ENCODE data around the gene NDP.

Gene NDP

GRCh38 chrX:43974100-43974475 is 898 bp upstream of the NDP start:
- TF ChIP-seq CTCF (conservative IDR thresholded peaks at IDR 0.05; ENCODE audit: low read depth, low read length) = no peak
- H3K4me3 ChIP-seq (IDR thresholded peaks at IDR 0.05; ENCODE audit: insufficient read depth, low read depth, low read length) = no peak overlapping the region
- no peaks in the 10 kb centered on the region for H4K20me1 ChIP-seq (ENCODE audit: insufficient read depth)
- no peak overlapping the region for H3K27ac ChIP-seq
- no peaks in the 10 kb centered on the region for H3K79me2 ChIP-seq (ENCODE audit: insufficient read depth, low read depth)
- H3K27me3 ChIP-seq (ENCODE audit: insufficient read depth, low read depth) = no peaks in the 10 kb centered on the region
- H2AFZ ChIP-seq (ENCODE audit: low read depth) = no peak overlapping the region
- H3K4me1 ChIP-seq (ENCODE audit: low read depth, poor library complexity, severe bottlenecking) = no peaks in the 10 kb centered on the region
- H3K36me3 ChIP-seq (ENCODE audit: insufficient read depth) = no peaks in the 10 kb centered on the region
- H3K9ac ChIP-seq = no peak overlapping the region
- no peak overlapping the region for H3K4me2 ChIP-seq

- Histone ChIP-seq H2AFZ (ENCODE audit: low read depth) (no peak overlapping the region), H3K4me1 (ENCODE audit: low read depth, poor library complexity, severe bottlenecking) (no peaks in the 10 kb centered on the region), H3K9ac (no peak overlapping the region), H3K4me3 (IDR thresholded peaks at IDR 0.05; ENCODE audit: insufficient read depth, low read depth, low read length) (no peak overlapping the region), H3K4me2 (no peak overlapping the region), H3K27ac (no peak overlapping the region), H3K27me3 (ENCODE audit: insufficient read depth, low read depth) (no peaks in the 10 kb centered on the region), H4K20me1 (ENCODE audit: insufficient read depth) (no peaks in the 10 kb centered on the region), H3K36me3 (ENCODE audit: insufficient read depth) (no peaks in the 10 kb centered on the region), H3K79me2 (ENCODE audit: insufficient read depth, low read depth) (no peaks in the 10 kb centered on the region)
- TF ChIP-seq CTCF (conservative IDR thresholded peaks at IDR 0.05; ENCODE audit: low read depth, low read length) = no peak
These were observed 926 bp downstream of the NDP start for GRCh38 chrX:43971966-43972961.

GRCh38 chrX:43970528-43970927 is 2.7 kb downstream of the NDP start:
- no peak for TF ChIP-seq CTCF (conservative IDR thresholded peaks at IDR 0.05; ENCODE audit: low read depth, low read length)
- Histone ChIP-seq H3K9ac (no peak overlapping the region), H3K4me1 (ENCODE audit: low read depth, poor library complexity, severe bottlenecking) (no peaks in the 10 kb centered on the region), H3K4me3 (IDR thresholded peaks at IDR 0.05; ENCODE audit: insufficient read depth, low read depth, low read length) (no peak overlapping the region), H3K79me2 (ENCODE audit: insufficient read depth, low read depth) (no peaks in the 10 kb centered on the region), H3K27me3 (ENCODE audit: insufficient read depth, low read depth) (no peaks in the 10 kb centered on the region), H2AFZ (ENCODE audit: low read depth) (no peak overlapping the region), H4K20me1 (ENCODE audit: insufficient read depth) (no peaks in the 10 kb centered on the region), H3K36me3 (ENCODE audit: insufficient read depth) (no peaks in the 10 kb centered on the region), H3K27ac (no peak overlapping the region), H3K4me2 (no peak overlapping the region)

GRCh38 chrX:43969504-43970501 is 3.4 kb downstream of the NDP start:
- TF ChIP-seq CTCF (conservative IDR thresholded peaks at IDR 0.05; ENCODE audit: low read depth, low read length) = no peak
- Histone ChIP-seq H3K4me2 (no peak overlapping the region), H3K27ac (no peak overlapping the region), H2AFZ (ENCODE audit: low read depth) (no peak overlapping the region), H4K20me1 (ENCODE audit: insufficient read depth) (no peaks in the 10 kb centered on the region), H3K9ac (no peak overlapping the region), H3K36me3 (ENCODE audit: insufficient read depth) (no peaks in the 10 kb centered on the region), H3K27me3 (ENCODE audit: insufficient read depth, low read depth) (no peaks in the 10 kb centered on the region), H3K79me2 (ENCODE audit: insufficient read depth, low read depth) (no peaks in the 10 kb centered on the region), H3K4me1 (ENCODE audit: low read depth, poor library complexity, severe bottlenecking) (no peaks in the 10 kb centered on the region), H3K4me3 (IDR thresholded peaks at IDR 0.05; ENCODE audit: insufficient read depth, low read depth, low read length) (no peak overlapping the region)

Measured in KMS-11 (cell line).